Suppressor macrophage treated with lipopolysaccharide for 4 hours (primary cell): ENCODE data around the gene GTF3C1.
"Not testable (repeated sequence)": the region's sequence is repeated elsewhere in the genome, so short reads cannot be mapped to it uniquely, and the experiment has no call there.

Experiments
- DNase-seq: peaks from one replicate; pipeline ENCODE4 v3.0.0-alpha.2; 2020

The GTF3C1 gene

GRCh38 chr16:27549746-27550581, at the start of gene GTF3C1, which contains the start of gene KATNIP:
Gene GTF3C1 (minus strand): TSS chr16:27549913. CDS start chr16:27549890, 23 bp downstream.
Gene KATNIP (plus strand): TSS chr16:27550144. CDS start chr16:27550171, 27 bp downstream.
- peak; percentile 100 for DNase-seq

GRCh38 chr16:27598931-27599565, 49.3 kb upstream of the GTF3C1 start:
- DNase-seq, result no peak

GRCh38 chr16:27598220-27598619, 48.5 kb upstream of the GTF3C1 start:
- no peak for DNase-seq

- no peak for DNase-seq
These were observed 47.6 kb upstream of the GTF3C1 start for GRCh38 chr16:27597361-27597760.

- no peak for DNase-seq
These were observed 46.7 kb upstream of the GTF3C1 start for GRCh38 chr16:27596411-27596810.

- no peak for DNase-seq
These were observed 46.3 kb upstream of the GTF3C1 start for GRCh38 chr16:27595993-27596392.

- DNase-seq, result no peak
These were observed 45.8 kb upstream of the GTF3C1 start for GRCh38 chr16:27595475-27595874.

- DNase-seq, result no peak
These were observed 42.1 kb upstream of the GTF3C1 start for GRCh38 chr16:27591837-27592236.

- no peak for DNase-seq
These were observed 38.3 kb upstream of the GTF3C1 start for GRCh38 chr16:27588057-27588456.

- DNase-seq, result peak; percentile 27
These were observed 37.0 kb upstream of the GTF3C1 start for GRCh38 chr16:27586711-27587110.

GRCh38 chr16:27585200-27585599, 35.5 kb upstream of the GTF3C1 start:
- no peak for DNase-seq

GRCh38 chr16:27583634-27584033, 33.9 kb upstream of the GTF3C1 start:
- no peak for DNase-seq

- no peak for DNase-seq
These were observed 33.2 kb upstream of the GTF3C1 start for GRCh38 chr16:27582883-27583282.

- DNase-seq, result no peak
These were observed 29.6 kb upstream of the GTF3C1 start for GRCh38 chr16:27579087-27579980.

- DNase-seq, result no peak
These were observed 27.0 kb upstream of the GTF3C1 start for GRCh38 chr16:27576729-27577128.

GRCh38 chr16:27572711-27573110, 23.0 kb upstream of the GTF3C1 start:
- no peak for DNase-seq

- DNase-seq, result no peak
These were observed 22.0 kb upstream of the GTF3C1 start for GRCh38 chr16:27571433-27572326.

GRCh38 chr16:27570986-27571385, 21.3 kb upstream of the GTF3C1 start:
- not testable (repeated sequence) for DNase-seq

GRCh38 chr16:27568077-27568476, 18.4 kb upstream of the GTF3C1 start:
- DNase-seq, result no peak

GRCh38 chr16:27566417-27566816, 16.7 kb upstream of the GTF3C1 start:
- DNase-seq, result peak; percentile 13

- DNase-seq, result no peak
These were observed 14.5 kb upstream of the GTF3C1 start for GRCh38 chr16:27564224-27564623.

- DNase-seq, result no peak
These were observed 11.5 kb upstream of the GTF3C1 start for GRCh38 chr16:27561216-27561615.
